ENCODE results near the gene FGF19. TPM values are rescaled to one million over a fixed set of nuclear protein-coding genes. Genes with fewer than 3 reads are reported as not detected.

Gene FGF19
- total RNA-seq, 1 donor from 2014 or later, result 3.5 TPM

DNA sequence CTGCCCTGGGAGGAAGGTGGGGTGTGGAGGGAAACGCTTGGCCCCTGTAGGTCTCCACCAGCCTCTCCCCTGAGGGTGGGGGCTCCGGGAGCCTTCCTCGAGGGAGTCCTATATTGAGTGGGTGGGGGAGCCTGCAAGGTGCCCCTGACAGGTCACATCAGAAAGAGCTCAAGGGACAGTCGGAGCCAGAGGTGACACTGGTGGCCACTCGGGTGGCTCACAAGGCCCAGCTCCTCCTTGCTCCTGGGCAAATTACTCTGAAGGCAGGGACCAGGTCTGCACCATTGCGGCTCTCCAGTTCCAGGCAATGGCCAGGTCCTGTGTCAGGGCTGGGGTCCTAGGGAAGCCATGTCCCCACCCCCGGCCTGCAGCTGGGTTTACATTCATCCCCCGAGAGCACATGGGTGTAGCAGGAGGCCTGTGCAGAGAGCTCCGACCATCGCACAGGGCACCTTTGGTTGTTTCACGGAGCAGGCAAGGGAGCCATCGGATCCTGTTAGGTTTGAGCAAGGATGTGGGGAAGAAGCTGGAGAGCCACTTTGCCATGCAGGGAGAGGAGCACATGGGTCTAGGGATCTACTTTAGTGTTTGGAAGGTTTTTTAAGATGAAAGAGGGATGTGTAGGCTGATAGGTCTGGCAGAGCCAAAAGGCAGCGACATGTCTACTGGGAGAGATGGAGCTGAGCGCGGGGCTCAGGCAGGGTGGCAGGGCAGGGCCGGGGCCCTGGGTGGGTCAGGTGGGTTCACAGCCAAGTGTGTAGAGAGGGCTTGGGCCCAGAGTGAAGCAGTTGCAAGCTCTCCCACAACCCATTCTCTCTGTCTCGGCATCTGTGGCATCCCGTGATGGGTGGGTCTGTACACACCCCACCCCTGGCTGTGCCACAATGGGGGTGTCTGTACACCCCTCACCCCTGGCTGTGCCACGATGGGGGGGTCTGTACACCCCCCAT lies 48.1 kb downstream of the FGF19 start:
- TF ChIP-seq, protein P1, sequence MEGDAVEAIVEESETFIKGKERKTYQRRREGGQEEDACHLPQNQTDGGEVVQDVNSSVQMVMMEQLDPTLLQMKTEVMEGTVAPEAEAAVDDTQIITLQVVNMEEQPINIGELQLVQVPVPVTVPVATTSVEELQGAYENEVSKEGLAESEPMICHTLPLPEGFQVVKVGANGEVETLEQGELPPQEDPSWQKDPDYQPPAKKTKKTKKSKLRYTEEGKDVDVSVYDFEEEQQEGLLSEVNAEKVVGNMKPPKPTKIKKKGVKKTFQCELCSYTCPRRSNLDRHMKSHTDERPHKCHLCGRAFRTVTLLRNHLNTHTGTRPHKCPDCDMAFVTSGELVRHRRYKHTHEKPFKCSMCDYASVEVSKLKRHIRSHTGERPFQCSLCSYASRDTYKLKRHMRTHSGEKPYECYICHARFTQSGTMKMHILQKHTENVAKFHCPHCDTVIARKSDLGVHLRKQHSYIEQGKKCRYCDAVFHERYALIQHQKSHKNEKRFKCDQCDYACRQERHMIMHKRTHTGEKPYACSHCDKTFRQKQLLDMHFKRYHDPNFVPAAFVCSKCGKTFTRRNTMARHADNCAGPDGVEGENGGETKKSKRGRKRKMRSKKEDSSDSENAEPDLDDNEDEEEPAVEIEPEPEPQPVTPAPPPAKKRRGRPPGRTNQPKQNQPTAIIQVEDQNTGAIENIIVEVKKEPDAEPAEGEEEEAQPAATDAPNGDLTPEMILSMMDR (conservative IDR thresholded peaks at IDR 0.05), result no peak
- DNase-seq (ENCODE audit: extremely low spot score, unreplicated experiment), result peak; percentile 66
- Mint-ChIP-seq H3K9me3 (no peaks in the 10 kb centered on the region), H3K4me3 (no peak overlapping the region), H3K4me1 (ENCODE audit: unreplicated experiment) (peaks cover 14% of the 10 kb centered on the region), H3K27me3 (no peaks in the 10 kb centered on the region), H3K36me3 (peaks cover 3% of the 10 kb centered on the region), H3K27ac (peak overlapping the region; percentile 46)

DNA sequence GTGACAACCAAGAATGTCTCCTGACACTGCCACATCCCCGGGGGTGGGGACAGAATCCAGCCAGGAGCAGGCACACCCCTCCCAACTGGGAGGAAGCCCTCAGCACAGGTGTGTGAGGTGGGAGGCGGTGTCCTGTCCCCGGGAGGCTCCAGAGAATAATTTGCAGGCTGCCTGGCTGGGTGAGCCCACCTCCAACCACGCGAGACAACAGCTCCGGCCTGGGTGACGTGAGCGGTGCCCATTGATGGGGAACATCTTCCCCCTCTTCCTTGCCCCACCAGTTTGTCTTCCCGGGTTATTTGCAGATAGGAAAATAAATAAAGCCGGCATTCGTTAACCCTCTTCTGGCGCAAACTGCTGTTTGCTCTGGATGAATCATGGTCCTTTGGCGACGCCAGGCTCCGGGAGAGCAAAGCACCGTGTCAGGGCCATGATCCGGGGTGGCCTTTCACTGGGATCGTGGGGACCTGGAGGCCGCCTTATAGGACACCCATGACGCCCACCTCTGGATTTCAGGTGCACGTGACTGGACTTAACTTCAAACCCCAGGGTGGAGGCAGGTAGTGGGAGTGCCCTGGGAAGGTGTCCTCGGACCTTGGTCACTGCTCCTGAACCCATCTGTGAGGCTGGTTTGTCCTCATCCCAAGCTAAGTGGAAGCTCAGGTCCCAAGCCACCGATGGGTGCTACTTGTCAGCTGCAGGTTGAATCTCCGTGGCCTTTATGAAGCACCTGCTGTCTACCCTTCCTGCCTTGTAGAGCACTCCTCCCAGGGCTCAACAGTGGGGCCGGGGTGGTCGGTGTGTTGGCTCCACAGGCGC lies 49.0 kb downstream of the FGF19 start:
- Mint-ChIP-seq H3K4me1 (ENCODE audit: unreplicated experiment) (peaks cover 14% of the 10 kb centered on the region), H3K27me3 (no peaks in the 10 kb centered on the region), H3K4me3 (no peak overlapping the region), H3K9me3 (no peaks in the 10 kb centered on the region), H3K36me3 (peaks cover 3% of the 10 kb centered on the region), H3K27ac (peak overlapping the region; percentile 63)
- no peak for DNase-seq (ENCODE audit: extremely low spot score, unreplicated experiment)
- TF ChIP-seq, protein P1 (conservative IDR thresholded peaks at IDR 0.05), result no peak

DNA sequence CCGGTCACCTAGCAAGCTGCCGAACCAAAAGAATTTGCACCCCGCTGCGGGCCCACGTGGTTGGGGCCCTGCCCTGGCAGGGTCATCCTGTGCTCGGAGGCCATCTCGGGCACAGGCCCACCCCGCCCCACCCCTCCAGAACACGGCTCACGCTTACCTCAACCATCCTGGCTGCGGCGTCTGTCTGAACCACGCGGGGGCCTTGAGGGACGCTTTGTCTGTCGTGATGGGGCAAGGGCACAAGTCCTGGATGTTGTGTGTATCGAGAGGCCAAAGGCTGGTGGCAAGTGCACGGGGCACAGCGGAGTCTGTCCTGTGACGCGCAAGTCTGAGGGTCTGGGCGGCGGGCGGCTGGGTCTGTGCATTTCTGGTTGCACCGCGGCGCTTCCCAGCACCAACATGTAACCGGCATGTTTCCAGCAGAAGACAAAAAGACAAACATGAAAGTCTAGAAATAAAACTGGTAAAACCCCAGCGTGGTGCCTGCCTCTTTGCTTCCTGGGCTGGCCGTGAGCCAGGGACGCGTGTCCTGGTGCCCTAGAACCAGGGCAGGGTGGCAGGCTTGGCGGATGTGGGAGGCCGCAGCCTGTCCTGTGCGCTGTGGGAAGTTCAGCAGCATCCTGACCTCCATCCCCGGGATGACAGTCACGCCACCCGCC lies 49.7 kb downstream of the FGF19 start:
- DNase-seq (ENCODE audit: extremely low spot score, unreplicated experiment), result no peak
- H3K4me3 Mint-ChIP-seq, result no peak overlapping the region
- H3K4me1 Mint-ChIP-seq (ENCODE audit: unreplicated experiment), result peaks cover 10% of the 10 kb centered on the region
- H3K27me3 Mint-ChIP-seq, result no peaks in the 10 kb centered on the region
- TF ChIP-seq, protein P1 (conservative IDR thresholded peaks at IDR 0.05), result no peak
- H3K9me3 Mint-ChIP-seq, result no peaks in the 10 kb centered on the region
- peaks cover 6% of the 10 kb centered on the region for H3K36me3 Mint-ChIP-seq
- peak overlapping the region; percentile 63 for H3K27ac Mint-ChIP-seq

DNA sequence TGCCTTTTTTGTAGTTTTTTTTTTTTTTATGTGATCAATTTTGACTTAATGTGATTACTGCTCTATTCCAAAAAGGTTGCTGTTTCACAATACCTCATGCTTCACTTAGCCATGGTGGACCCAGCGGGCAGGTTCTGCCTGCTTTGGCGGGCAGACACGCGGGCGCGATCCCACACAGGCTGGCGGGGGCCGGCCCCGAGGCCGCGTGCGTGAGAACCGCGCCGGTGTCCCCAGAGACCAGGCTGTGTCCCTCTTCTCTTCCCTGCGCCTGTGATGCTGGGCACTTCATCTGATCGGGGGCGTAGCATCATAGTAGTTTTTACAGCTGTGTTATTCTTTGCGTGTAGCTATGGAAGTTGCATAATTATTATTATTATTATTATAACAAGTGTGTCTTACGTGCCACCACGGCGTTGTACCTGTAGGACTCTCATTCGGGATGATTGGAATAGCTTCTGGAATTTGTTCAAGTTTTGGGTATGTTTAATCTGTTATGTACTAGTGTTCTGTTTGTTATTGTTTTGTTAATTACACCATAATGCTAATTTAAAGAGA lies 50.3 kb downstream of the FGF19 start:
- Mint-ChIP-seq H3K4me1 (ENCODE audit: unreplicated experiment) (peaks cover 10% of the 10 kb centered on the region), H3K27me3 (no peaks in the 10 kb centered on the region), H3K27ac (no peak overlapping the region), H3K36me3 (peaks cover 8% of the 10 kb centered on the region), H3K9me3 (no peaks in the 10 kb centered on the region), H3K4me3 (no peak overlapping the region)
- DNase-seq (ENCODE audit: extremely low spot score, unreplicated experiment), result no peak
- TF ChIP-seq, protein P1 (conservative IDR thresholded peaks at IDR 0.05), result no peak

DNA sequence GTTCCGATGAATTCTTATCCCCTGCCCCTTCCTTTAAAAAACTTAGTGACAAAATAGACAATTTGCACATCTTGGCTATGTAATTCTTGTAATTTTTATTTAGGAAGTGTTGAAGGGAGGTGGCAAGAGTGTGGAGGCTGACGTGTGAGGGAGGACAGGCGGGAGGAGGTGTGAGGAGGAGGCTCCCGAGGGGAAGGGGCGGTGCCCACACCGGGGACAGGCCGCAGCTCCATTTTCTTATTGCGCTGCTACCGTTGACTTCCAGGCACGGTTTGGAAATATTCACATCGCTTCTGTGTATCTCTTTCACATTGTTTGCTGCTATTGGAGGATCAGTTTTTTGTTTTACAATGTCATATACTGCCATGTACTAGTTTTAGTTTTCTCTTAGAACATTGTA lies 50.8 kb downstream of the FGF19 start:
- Mint-ChIP-seq H3K9me3 (no peaks in the 10 kb centered on the region), H3K4me1 (ENCODE audit: unreplicated experiment) (peaks cover 10% of the 10 kb centered on the region), H3K4me3 (no peak overlapping the region), H3K27ac (no peak overlapping the region), H3K36me3 (peaks cover 8% of the 10 kb centered on the region), H3K27me3 (no peaks in the 10 kb centered on the region)
- DNase-seq (ENCODE audit: extremely low spot score, unreplicated experiment), result no peak
- TF ChIP-seq, protein P1 (conservative IDR thresholded peaks at IDR 0.05), result no peak
